H1 (cell line): Measurements from ENCODE around the gene FBN1. TPM values are rescaled to one million over a fixed set of nuclear protein-coding genes. Genes with fewer than 3 reads are reported as not detected.

ENCODE experiments used
- CTCF ChIA-PET: fragments of 300-600 bp; sonication (Branson Sonifier 250); formaldehyde crosslinking; loops from one replicate; lab custom pipeline; 2021; ENCODE audit not compliant: partially characterized antibody; lab: Charles Lee
- POLR2A ChIA-PET: fragments of 300-600 bp; sonication (Branson Sonifier 250); formaldehyde crosslinking; loops from one replicate; lab custom pipeline; 2021; ENCODE audit warnings: inconsistent platforms; ENCODE audit not compliant: partially characterized antibody; lab: Charles Lee
- DNase-seq, 2 experiments: peaks; one replicate each; pipeline versions ENCODE4 v3.0.0 to v3.0.0-alpha.2; 2010 to 2022; ENCODE audit warnings: low spot score in 2 of 2, low read depth in 1 of 2, mixed read lengths in 1 of 2
- FAIRE-seq: peaks from 2 replicates; lab custom pipeline; 2011; peaks lifted over from hg19 to GRCh38; lab: Jason Lieb, UNC
- H2AFZ ChIP-seq: 2 replicates; pipeline ENCODE4 v1.8.1; 2012; ENCODE audit warnings: low read length, inconsistent platforms
- H2AK5ac ChIP-seq: 2 replicates; pipeline ENCODE4 v1.6.1; 2013; ENCODE audit warnings: low read depth, low read length
- H2BK120ac ChIP-seq: replicated peaks from 2 replicates; pipeline ENCODE3; 2013; ENCODE audit warnings: low read depth, low read length, inconsistent platforms
- H2BK12ac ChIP-seq: 2 replicates; pipeline ENCODE4 v1.6.1; 2013; ENCODE audit warnings: low read depth, low read length
- H2BK15ac ChIP-seq: 2 replicates; pipeline ENCODE4 v1.6.1; 2013; ENCODE audit warnings: low read length
- H2BK20ac ChIP-seq: 2 replicates; pipeline ENCODE4 v1.6.1; 2013; ENCODE audit warnings: low read length
- H2BK5ac ChIP-seq: 2 replicates; pipeline ENCODE4 v1.6.1; 2013; ENCODE audit warnings: low read depth, low read length
- H3K14ac ChIP-seq: 2 replicates; pipeline ENCODE4 v1.6.1; 2013; ENCODE audit warnings: inconsistent platforms; ENCODE audit not compliant: insufficient read length
- H3K18ac ChIP-seq: 2 replicates; pipeline ENCODE4 v1.6.1; 2013; ENCODE audit warnings: low read length; ENCODE audit errors: extremely low read depth
- H3K23ac ChIP-seq: 2 replicates; pipeline ENCODE4 v1.6.1; 2013; ENCODE audit warnings: inconsistent platforms; ENCODE audit not compliant: insufficient read length
- H3K23me2 ChIP-seq: 2 replicates; pipeline ENCODE4 v1.6.1; 2013; ENCODE audit warnings: low read depth, low read length
- H3K27ac ChIP-seq: 2 replicates; pipeline ENCODE4 v1.6.1; 2011; ENCODE audit warnings: low read depth, low read length, inconsistent platforms
- H3K27me3 ChIP-seq, 4 experiments: replicated peaks in 1 of 4; 1 replicate in 1 of 4; 2 replicates in 3 of 4; pipeline versions ENCODE4 v1.6.1 to v1.8.1; 2011 to 2013; ENCODE audit warnings: low read length in 3 of 4, mild to moderate bottlenecking in 3 of 4, inconsistent platforms in 2 of 4, mixed read lengths in 2 of 4, moderate library complexity in 1 of 4; ENCODE audit not compliant: control insufficient read depth in 3 of 4, insufficient read depth in 3 of 4; ENCODE audit errors: extremely low read depth in 1 of 4
- H3K36me3 ChIP-seq, 4 experiments: 2 replicates each; pipeline versions ENCODE4 v1.6.1 to v1.8.1; 2011 to 2013; ENCODE audit warnings: mild to moderate bottlenecking in 4 of 4, low read length in 3 of 4, moderate library complexity in 2 of 4, control low read depth in 1 of 4, inconsistent platforms in 1 of 4; ENCODE audit not compliant: insufficient read depth in 4 of 4, control insufficient read depth in 2 of 4
- H3K4ac ChIP-seq: replicated peaks from 2 replicates; pipeline ENCODE3; 2013; ENCODE audit warnings: low read length, low read depth, mixed read lengths, inconsistent platforms; ENCODE audit not compliant: insufficient read length
- H3K4me1 ChIP-seq, 4 experiments: replicated peaks in 1 of 4; 1 replicate in 1 of 4; 2 replicates in 3 of 4; pipeline versions ENCODE4 v1.6.1 to v1.8.1; 2011 to 2013; ENCODE audit warnings: low read length in 3 of 4, inconsistent platforms in 2 of 4, mixed read lengths in 1 of 4; ENCODE audit not compliant: insufficient read depth in 4 of 4, control insufficient read depth in 3 of 4
- H3K4me2 ChIP-seq, 2 experiments: 2 replicates each; pipeline versions ENCODE4 v1.6.1 to v1.8.1; 2011 to 2013; ENCODE audit warnings: low read depth in 2 of 2, low read length in 2 of 2, control low read depth in 1 of 2, inconsistent platforms in 1 of 2, mild to moderate bottlenecking in 1 of 2; ENCODE audit not compliant: insufficient read depth in 1 of 2
- H3K4me3 ChIP-seq, 4 experiments: fragments of 200-600, 300-600 bp in 1 of 4; sonication (generic), shearing (Covaris generic), sonication (Bioruptor Twin) in 1 of 4; 2 replicates each; pipeline versions ENCODE4 v1.5.1 to v1.8.1; 2011 to 2016; ENCODE audit warnings: low read length in 4 of 4, low read depth in 3 of 4, control low read depth in 2 of 4, inconsistent platforms in 2 of 4, mild to moderate bottlenecking in 2 of 4, mixed read lengths in 1 of 4, moderate library complexity in 1 of 4; ENCODE audit not compliant: insufficient read depth in 2 of 4; ENCODE audit errors: extremely low read depth in 1 of 4
- H3K56ac ChIP-seq: replicated peaks from 2 replicates; pipeline ENCODE3; 2013; ENCODE audit warnings: low read depth, mild to moderate bottlenecking, mixed read lengths, low read length, inconsistent platforms; ENCODE audit not compliant: insufficient read length
- H3K79me1 ChIP-seq: 2 replicates; pipeline ENCODE4 v1.6.1; 2013; ENCODE audit warnings: low read depth, low read length, control low read depth
- H3K79me2 ChIP-seq, 2 experiments: 2 replicates each; pipeline versions ENCODE4 v1.6.1 to v1.8.1; 2012 to 2013; ENCODE audit warnings: low read length in 2 of 2, mild to moderate bottlenecking in 2 of 2, inconsistent platforms in 1 of 2; ENCODE audit not compliant: insufficient read depth in 2 of 2, control insufficient read depth in 1 of 2
- H3K9ac ChIP-seq, 4 experiments: replicated peaks in 1 of 4; 1 replicate in 1 of 4; 2 replicates in 3 of 4; pipeline versions ENCODE4 v1.6.1 to v1.8.1; 2011 to 2013; ENCODE audit warnings: low read depth in 3 of 4, low read length in 3 of 4, control low read depth in 2 of 4, mild to moderate bottlenecking in 2 of 4, moderate library complexity in 2 of 4, inconsistent platforms in 1 of 4; ENCODE audit errors: extremely low read depth in 1 of 4
- H3K9me3 ChIP-seq, 2 experiments: 2 replicates each; pipeline versions ENCODE4 v1.6.1 to v1.8.1; 2012 to 2013; ENCODE audit warnings: mild to moderate bottlenecking in 2 of 2, moderate library complexity in 2 of 2, control low read depth in 1 of 2, inconsistent platforms in 1 of 2, low read depth in 1 of 2, low read length in 1 of 2, mixed read lengths in 1 of 2; ENCODE audit not compliant: insufficient read depth in 2 of 2
- H4K20me1 ChIP-seq, 2 experiments: replicated peaks in 1 of 2; 2 replicates each; pipeline versions ENCODE3 to v1.8.1; 2011 to 2013; ENCODE audit warnings: inconsistent platforms in 2 of 2, low read length in 2 of 2, mild to moderate bottlenecking in 1 of 2; ENCODE audit not compliant: insufficient read depth in 2 of 2, control insufficient read depth in 1 of 2
- H4K5ac ChIP-seq: 2 replicates; pipeline ENCODE4 v1.6.1; 2013; ENCODE audit warnings: low read length, low read depth, mixed read lengths, inconsistent platforms; ENCODE audit not compliant: insufficient read length
- H4K8ac ChIP-seq: 2 replicates; pipeline ENCODE4 v1.8.0; 2013; ENCODE audit warnings: mild to moderate bottlenecking, moderate library complexity, low read length, inconsistent platforms; ENCODE audit not compliant: insufficient read depth; ENCODE audit errors: extremely low read depth
- H4K91ac ChIP-seq: replicated peaks from 2 replicates; pipeline ENCODE3; 2013; ENCODE audit warnings: low read length, mixed read lengths, inconsistent platforms; ENCODE audit not compliant: insufficient read length
- CREB1 ChIP-seq: IDR thresholded peaks from 2 replicates; pipeline ENCODE4 v1.6.1; 2012; ENCODE audit warnings: inconsistent platforms
- POLR2A ChIP-seq, 2 experiments: IDR thresholded peaks; 1 replicate in 1 of 2; 2 replicates in 1 of 2; pipeline ENCODE4 v1.6.1; 2011; ENCODE audit warnings: low read depth in 2 of 2, low read length in 2 of 2, mild to moderate bottlenecking in 2 of 2; ENCODE audit errors: control extremely low read depth in 1 of 2
- POLR2AphosphoS5 ChIP-seq: IDR thresholded peaks from 2 replicates; pipeline ENCODE4 v1.6.1; 2011; ENCODE audit warnings: low read depth, low read length
- SP1 ChIP-seq: IDR thresholded peaks from 2 replicates; pipeline ENCODE4 v1.6.1; 2011; ENCODE audit warnings: low read depth, low read length
- SP4 ChIP-seq: IDR thresholded peaks from 2 replicates; pipeline ENCODE4 v1.6.1; 2012; ENCODE audit warnings: low read length, inconsistent platforms
- TAF7 ChIP-seq: optimal IDR thresholded peaks from 2 replicates; pipeline ENCODE3; 2011; ENCODE audit warnings: low read depth, mild to moderate bottlenecking, inconsistent platforms, low read length, moderate library complexity, borderline replicate concordance
- WGBS, 2 experiments: shearing (Covaris generic) in 1 of 2; methylation state at CpG; one replicate each; pipeline versions ENCODE4 v1.1.6 to v1.1.7; 2013 to 2015; ENCODE audit warnings: low lambda C conversion rate in 2 of 2, mixed read lengths in 2 of 2, inconsistent platforms in 1 of 2, low coverage in 1 of 2, missing lambda C conversion rate in 1 of 2; ENCODE audit not compliant: insufficient replicate concordance in 2 of 2, insufficient coverage in 1 of 2, insufficient read length in 1 of 2; ENCODE audit errors: extremely low coverage in 1 of 2, missing lambda C conversion rate in 1 of 2; 5-methylcytosine and 5-hydroxymethylcytosine counted together
- polyA plus RNA-seq, 7 experiments: library from polyadenylated mRNA; depleted of rRNA in 3 of 7; stranded (reverse) in 5 of 7; unstranded in 2 of 7; fragments of >200 nt in 5 of 7; fragments of 200-250 nt in 2 of 7; gene quantifications; 1 replicate in 5 of 7; 2 replicates in 1 of 7; 4 replicates in 1 of 7; pipeline versions ENCODE4 v1.2.1 to v1.2.3, GENCODE V29; 2011 to 2013; ENCODE audit warnings: missing spikeins in 2 of 7, mixed read lengths in 2 of 7
- total RNA-seq: library from RNA; stranded (reverse); fragmentation: NEBNext Ultra II Directional; extraction: Animal tissue kit (Norgen Biotek cat#: 25700); gene quantifications from 2 replicates; pipeline ENCODE4 v1.2.1, GENCODE V29; 2021
- TF ChIP-seq, protein P1 (sequence below): IDR thresholded peaks from 2 replicates; pipeline ENCODE4 v1.6.1; 2011; ENCODE audit warnings: low read depth, mild to moderate bottlenecking, low read length; ENCODE audit not compliant: insufficient read depth

The FBN1 gene
- total and polyA plus RNA-seq, 2 of the 8 experiments (the other 6 are each of a cell fraction or from before 2014, with no cell fraction given): 3.0 to 4.0 TPM

DNA sequence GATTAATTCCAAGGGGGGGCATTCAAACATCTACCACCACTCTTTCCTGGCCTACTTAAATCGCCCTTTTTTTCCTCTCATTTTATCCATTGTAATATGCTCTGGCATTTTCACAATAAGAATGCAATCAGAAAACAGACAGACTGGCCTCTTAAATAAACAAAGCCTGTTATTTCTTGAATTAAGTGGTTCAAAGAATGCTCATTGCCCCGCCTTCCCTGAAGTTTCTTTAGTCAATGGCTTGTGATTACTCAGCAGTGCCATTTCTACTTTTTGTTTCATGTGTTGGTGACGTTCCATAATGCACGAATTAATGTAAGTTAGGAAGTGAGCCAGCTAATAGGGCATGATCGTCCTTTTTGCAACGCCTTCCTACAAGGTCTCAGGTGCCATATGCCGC is 68.0 kb downstream of the FBN1 start:
- Histone ChIP-seq H2AK5ac (no peak overlapping the region), H2BK15ac (no peak overlapping the region), H3K4me3 (no peak overlapping the region), H4K5ac (no peak overlapping the region), H3K4me1 (no peaks in the 10 kb centered on the region), H3K9ac (no peak overlapping the region), H2AFZ (no peak overlapping the region), H3K4me2 (no peak overlapping the region), H3K79me2 (no peaks in the 10 kb centered on the region), H3K56ac (no peak overlapping the region), H4K20me1 (no peaks in the 10 kb centered on the region), H2BK12ac (no peak overlapping the region), H2BK5ac (no peak overlapping the region), H3K18ac (no peak overlapping the region), H3K4ac (no peak overlapping the region), H3K23me2 (no peaks in the 10 kb centered on the region), H3K27me3 (no peaks in the 10 kb centered on the region), H3K36me3 (no peaks in the 10 kb centered on the region), H2BK20ac (no peak overlapping the region), H3K23ac (no peak overlapping the region), H4K91ac (no peak overlapping the region), H3K79me1 (no peaks in the 10 kb centered on the region), H2BK120ac (no peak overlapping the region), H3K9me3 (no peaks in the 10 kb centered on the region), H4K8ac (no peak overlapping the region), H3K27ac (no peak overlapping the region), H3K14ac (no peak overlapping the region)
- FAIRE-seq: no peak
- ChIA-PET CTCF (no interaction called here), POLR2A (no interaction called here)
- 87% methylated on average over 7 of the region's 7 CpGs; no CpG with 5 or more reads in 1 of the 2 experiments for WGBS, 2 experiments
- TF ChIP-seq POLR2A (IDR thresholded peaks at IDR 0.05; ENCODE audit: control extremely low read depth in 1 of 2, low read depth in 2 of 2, low read length in 2 of 2) (no peak), CREB1 (no peak), POLR2AphosphoS5 (no peak), TAF7 (no peak), SP4 (no peak), SP1 (no peak)
- TF ChIP-seq, protein P1, sequence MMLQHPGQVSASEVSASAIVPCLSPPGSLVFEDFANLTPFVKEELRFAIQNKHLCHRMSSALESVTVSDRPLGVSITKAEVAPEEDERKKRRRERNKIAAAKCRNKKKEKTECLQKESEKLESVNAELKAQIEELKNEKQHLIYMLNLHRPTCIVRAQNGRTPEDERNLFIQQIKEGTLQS: no peak
- DNase-seq: no peak
